ENCODE measurements around the gene DAZAP1. TPM values are rescaled to one million over a fixed set of nuclear protein-coding genes. Genes with fewer than 3 reads are reported as not detected.

The DAZAP1 gene
- polyA plus RNA-seq, 12 donors = 53.6 to 125 (median 62.2) TPM; not detected in 1

GRCh38 chr19:1389033-1389940 lies 18.1 kb upstream of the DAZAP1 start:
- no peak for DNase-seq

DNA sequence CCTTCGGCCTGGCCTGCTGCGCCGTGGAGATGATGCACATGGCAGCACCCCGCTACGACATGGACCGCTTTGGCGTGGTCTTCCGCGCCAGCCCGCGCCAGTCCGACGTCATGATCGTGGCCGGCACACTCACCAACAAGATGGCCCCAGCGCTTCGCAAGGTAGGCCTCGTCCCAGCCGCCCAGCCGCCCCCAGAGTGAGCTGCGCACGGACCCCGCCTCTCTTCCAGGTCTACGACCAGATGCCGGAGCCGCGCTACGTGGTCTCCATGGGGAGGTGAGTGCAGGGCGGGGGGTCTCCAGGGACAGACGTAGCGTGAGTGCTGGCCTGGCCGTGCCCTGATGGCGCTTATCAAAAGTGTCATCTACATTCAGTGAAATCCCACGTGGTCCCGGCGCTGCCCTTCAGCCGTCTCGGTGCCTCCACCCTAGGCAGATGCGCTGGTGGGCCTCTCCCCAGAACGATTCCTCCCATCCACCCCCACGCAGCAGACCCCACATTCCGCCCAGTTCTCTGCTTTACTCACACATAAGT lies 16.4 kb upstream of the DAZAP1 start:
- no peak for DNase-seq

- no peak for DNase-seq
Observed at GRCh38 chr19:1392407-1392806, 15.0 kb upstream of the DAZAP1 start.

DNA sequence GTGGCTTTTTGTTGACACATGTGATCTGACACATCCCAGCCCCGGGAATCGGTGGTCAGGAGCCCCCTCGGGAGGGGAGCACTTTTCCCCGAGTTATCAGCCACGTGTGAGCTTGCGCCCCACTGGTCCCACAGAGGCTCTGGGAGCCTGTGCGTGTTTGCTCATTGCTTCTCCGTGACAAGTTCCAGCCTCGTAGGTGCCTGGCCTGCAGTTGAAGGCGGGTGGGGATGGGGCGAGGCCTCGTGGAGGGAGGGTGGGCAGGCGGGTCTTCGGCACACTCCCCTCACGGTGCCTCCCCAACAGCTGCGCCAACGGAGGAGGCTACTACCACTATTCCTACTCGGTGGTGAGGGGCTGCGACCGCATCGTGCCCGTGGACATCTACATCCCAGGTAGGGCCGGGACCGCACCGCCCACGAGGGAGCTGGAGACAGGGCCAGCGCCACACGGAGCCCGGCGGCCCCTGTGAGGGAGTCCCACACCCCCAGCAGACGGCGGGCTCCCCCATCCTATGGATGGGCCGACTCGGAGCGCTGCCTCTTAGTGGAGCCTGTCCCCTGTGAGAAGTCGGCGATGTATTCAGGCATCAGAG lies 14.4 kb upstream of the DAZAP1 start:
- DNase-seq = no peak

DNA sequence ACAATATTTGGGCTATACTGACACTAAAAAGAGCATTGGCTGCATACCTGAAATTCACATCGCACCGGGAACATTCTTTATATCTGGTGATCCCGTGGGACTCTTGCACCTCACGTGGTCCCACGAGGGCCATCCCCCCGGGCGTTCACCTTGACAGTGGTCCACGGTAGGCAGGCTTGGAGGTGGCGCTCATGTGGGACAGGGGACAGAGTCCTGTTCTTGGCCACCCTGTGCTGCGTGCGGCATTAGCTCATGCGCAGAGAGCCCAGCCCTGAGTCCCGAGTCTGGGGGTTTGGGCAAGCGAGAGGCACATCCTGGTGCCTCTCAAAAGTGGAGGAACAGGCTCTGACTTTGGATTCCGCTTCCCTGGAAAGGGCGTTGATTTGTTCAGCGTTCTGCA lies 13.5 kb upstream of the DAZAP1 start:
- DNase-seq = no peak

- DNase-seq = no peak
Observed at GRCh38 chr19:1394252-1395193, 12.9 kb upstream of the DAZAP1 start.

DNA sequence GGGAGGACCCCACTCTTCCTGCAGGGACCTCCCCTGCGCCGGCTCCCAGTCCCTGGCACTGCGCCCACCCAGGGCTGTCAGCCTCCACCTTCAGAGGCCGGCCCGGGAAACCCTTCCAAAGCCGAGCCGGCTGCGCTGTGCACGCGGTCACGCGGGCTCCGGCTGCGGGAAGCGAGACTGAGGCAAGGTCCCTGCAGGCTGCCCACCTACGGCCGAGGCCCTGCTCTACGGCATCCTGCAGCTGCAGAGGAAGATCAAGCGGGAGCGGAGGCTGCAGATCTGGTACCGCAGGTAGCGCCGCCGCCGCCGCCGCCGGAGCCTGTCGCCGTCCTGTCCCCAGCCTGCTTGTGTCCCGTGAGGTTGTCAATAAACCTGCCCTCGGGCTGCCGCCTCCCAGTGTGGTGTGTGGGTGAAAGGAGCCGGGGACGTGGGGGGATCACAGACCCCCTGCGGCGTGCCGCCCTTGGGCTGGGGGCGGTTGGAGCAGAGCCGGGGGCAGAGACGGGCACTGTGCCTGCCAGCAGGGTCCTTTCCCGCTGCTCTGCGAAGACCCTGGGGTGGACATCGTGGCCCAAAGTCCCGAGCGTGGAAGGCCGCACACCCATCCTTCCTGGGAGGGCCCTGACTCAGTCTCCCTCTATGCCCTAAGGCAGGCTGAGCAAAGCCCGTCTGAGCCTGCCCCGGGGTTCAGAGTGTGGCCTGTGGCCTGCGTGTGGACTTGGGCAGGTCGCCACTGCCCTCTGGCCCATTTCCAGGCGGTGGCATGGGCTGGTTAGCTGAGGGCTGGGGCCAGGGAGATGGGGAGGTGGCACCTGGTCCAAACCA lies 12.0 kb upstream of the DAZAP1 start:
- DNase-seq = no peak

DNA sequence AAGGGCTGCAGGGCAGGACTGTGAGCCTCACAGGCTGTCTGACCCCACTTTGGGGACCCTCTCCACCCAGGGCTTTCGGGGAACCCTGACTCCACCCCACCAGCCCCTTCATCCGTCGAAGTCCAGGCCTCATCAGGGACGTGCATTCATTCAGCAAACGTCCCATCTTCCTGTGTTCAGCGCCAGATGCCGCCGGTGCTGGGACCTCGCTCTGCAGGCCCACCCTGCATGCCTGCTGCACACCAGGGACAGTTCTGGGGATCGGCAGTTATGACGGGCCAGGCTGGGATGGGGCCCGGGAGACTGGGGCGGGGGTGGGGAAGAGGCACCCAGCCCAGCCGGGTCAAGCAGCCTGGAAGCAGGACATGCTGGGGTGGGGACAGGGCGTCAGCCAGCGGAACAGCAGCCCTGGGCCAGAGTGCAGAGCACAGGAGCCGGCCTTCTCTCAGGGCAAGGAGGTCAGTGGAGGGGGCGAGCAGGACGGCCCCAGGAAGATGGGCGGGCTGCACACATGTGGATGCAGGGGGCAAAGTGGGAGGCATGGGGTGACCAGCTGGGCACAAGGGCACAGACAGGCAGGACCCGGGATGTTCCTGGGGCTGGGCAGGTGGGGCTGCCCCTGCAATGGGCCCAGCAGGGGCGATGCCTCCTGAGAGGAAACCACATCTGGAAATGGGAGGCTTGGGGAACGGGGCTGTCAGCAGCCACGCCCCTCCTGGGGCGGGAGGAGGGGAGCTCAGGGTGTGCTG lies 11.2 kb upstream of the DAZAP1 start:
- DNase-seq = no peak

DNA sequence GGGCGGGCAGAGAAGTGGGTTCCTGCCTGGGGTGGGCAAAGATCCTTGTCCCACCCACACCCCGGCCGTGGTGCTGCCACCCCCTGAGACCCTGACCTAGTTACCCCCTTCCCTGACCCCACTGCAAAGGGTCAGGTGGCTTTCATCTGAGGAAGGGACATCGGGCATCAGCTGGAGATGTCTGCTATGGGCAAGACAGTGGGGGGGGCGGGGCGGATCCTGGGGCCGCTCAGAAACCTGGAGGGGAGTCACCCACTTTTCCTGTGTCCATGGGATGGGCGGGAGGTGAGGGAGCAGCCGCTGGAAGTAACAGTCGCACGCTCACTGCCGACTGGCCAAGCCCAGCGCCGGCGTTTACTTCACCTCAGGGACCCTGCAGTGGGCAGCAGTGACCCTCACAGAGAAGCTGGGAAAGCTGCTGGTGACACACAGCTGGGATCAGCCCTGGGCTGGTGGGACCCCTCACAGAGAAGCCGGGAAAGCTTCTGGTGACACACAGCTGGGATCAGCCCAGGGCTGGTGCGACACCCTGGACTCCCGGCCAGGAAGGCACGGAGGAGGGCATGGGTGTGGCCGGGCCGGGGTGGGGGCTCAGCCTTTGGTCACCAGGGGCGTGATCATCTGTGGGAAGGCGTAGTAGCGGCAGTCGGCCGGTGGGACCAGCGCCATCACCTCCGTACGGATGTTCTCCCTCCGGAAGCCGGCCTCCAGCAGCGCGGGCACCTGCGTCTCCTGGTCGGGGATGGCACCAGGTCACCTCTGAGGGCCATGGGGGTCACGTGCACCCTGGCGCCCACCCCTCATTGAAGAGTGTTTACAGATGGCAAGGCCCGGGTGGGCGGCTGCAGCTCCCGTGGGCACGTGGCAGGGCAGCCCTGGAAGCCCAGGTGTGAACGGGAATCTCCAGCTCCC lies 10.4 kb upstream of the DAZAP1 start:
- no peak for DNase-seq

DNA sequence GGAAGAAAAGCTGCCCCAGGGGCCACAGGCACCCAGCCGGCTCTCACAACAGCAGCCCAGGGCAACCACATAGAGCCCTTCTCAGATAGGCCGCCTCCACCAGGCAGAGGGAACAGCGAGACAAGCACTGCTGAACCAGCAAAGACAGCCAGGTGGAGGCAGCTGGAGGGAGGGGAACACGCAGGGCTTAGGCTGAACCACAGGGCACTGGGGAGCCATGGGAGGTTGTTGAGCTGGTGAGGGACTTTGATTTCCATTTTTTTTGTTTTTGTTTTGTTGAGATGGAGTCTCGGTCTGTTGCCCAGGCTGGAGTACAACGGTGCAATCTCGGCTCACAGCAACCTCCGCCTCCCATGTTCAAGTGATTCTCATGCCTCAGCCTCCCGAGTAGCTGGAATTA lies 9.5 kb upstream of the DAZAP1 start:
- DNase-seq = no peak

GRCh38 chr19:1399079-1399478 lies 8.3 kb upstream of the DAZAP1 start:
- DNase-seq = no peak

GRCh38 chr19:1399745-1400144 lies 7.6 kb upstream of the DAZAP1 start:
- DNase-seq = no peak

DNA sequence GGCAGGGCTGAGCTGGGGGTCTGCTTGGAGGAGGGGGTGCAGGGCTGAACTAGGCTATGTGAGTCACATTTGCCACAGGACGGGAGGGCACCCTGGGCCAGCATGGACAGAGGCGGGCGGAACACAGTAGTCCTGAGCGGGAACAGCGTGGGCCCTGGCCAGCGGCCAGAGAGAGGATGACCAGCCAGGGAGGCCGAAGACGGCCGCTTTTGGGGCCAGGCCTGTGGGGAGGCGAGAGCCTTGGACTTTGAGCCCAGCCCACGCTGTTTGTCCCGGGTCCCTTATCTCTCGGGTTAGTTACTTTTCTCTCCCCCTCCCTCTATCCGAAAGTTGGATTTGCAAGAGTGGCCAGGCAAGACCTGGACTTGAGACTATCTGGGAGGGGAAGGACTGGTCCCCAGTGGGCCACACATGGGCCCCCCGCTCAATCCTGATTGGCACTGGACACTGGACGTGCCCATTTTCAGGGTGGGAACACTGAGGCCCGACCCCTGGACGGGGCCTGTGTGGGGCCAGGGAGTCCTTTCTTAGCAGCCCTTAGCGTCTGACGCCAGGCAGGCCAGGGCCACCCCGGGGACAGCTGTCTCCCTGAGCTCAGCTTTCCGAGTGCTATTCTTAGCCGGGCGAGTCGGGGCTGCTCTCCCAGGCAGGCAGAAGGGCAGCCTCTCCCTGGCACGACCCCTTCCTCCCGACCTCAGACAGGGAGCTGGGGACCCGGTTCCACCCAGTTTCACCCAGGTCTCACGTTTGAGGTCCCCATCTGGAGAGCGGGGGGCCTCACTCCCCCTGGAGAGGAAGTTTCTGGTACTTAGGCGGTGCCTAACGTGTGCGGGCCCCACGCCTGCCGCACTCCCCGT lies 6.9 kb upstream of the DAZAP1 start:
- DNase-seq = no peak

DNA sequence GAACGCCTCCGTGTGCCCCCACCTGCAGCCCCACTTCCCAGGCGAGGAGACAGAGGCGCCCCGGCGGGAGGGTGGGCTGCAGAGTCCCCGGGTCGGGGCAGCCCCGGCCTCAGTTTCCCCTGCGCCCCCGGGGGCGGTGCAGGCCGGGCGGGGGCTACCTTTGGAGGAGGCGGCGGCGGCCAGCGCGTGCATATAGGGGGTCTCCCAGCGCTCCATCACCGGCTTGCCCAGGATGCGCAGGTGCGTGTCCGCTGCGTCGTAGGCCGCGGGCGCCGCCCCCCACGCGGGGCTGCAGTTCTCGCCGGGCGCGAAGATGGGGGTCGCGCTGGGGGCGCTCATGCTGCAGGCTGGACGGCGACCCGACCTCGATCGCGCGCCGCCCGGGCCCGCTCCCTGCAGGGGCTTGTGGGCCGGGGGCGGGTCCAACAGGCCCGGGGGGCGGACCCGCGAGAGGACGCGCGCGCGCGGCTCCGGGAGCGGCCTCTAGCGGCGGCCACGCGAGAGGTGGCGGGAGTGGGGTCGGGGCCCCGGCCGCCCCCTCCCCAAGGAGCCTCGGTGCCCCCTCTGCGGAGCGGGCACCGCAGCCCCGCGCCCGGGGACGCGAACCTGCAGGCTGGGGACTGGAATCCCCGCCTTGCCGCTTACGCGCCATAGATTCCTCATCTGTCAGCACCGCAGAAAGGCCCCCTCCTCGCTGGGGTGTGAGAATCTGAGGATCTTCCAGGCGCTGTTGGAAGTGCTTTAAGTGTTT lies 6.1 kb upstream of the DAZAP1 start, which contains the start of gene GAMT:
TSS of gene GAMT (minus strand) at position 405 of the 751 bp plus-strand sequence. CDS start at position 339, 66 bp downstream.
- DNase-seq = no peak

- DNase-seq = no peak
Observed at GRCh38 chr19:1401889-1402217, 5.5 kb upstream of the DAZAP1 start.

DNA sequence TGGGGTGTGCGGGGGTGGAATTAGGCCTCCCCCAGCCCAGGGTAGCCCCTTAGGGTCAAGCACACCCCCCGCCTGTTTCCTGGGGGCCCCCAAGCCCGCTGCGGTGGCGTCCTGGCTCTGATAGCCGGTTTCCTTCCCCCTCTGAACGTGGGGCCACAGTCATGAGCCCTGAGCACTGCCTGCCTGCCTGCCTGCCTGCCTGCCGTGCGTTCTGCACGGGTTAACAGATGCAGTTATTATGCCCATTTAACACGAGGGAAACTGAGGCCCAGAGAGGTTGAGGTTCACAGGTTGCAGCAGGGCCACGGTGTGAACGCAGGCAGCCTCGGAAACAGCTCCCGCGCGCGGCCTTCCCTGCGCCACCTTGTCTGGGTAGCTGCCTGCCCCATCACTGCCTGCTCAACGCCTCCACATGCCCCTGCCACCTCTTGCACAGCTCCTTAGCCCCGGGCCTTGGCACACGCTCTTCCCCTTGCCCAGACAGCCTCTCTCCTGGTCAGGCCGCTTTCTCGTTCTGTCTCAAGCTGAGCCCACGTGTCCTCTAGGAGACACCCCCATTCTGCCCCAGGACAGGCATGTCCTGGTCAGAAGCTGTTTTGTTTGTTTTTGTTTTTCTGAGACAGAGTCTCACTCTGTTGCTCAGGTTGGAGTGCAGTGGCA lies 4.8 kb upstream of the DAZAP1 start:
- DNase-seq = no peak
